ENCODE data around the gene TFPI2.

TFPI2 gene

DNA sequence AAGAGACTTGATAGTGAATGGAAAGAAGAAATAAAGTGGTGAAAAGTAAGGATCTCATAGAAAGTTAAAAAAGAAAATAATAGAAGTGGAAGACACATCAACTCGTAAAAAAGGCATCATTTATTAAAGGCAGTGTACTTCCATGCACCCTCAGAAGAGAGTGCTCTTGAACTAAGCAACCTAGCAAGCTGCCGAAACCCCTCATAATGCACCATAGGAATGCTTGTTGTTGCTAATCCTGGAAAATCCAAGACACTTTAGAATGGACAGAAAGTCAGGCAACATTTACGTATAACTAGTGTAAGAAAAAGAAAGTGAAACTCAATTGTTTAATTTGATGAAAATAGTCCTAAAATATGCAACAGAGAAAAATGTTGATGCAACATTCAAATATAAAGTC, 12.8 kb downstream of the TFPI2 start:
- H3K79me2 ChIP-seq (ENCODE audit: insufficient read depth, low read length) = no peaks in the 10 kb centered on the region
- DNase-seq = no peak
- no peak overlapping the region for H2AFZ ChIP-seq (ENCODE audit: low read depth, low read length)
- no peak overlapping the region for H3K4me3 ChIP-seq (ENCODE audit: low read depth in 1 of 2, low read length in 2 of 2)
- TF ChIP-seq EZH2 (IDR thresholded peaks at IDR 0.05; ENCODE audit: borderline replicate concordance, low read depth, low read length, severe bottlenecking) = no peak
- TF ChIP-seq, protein P1, sequence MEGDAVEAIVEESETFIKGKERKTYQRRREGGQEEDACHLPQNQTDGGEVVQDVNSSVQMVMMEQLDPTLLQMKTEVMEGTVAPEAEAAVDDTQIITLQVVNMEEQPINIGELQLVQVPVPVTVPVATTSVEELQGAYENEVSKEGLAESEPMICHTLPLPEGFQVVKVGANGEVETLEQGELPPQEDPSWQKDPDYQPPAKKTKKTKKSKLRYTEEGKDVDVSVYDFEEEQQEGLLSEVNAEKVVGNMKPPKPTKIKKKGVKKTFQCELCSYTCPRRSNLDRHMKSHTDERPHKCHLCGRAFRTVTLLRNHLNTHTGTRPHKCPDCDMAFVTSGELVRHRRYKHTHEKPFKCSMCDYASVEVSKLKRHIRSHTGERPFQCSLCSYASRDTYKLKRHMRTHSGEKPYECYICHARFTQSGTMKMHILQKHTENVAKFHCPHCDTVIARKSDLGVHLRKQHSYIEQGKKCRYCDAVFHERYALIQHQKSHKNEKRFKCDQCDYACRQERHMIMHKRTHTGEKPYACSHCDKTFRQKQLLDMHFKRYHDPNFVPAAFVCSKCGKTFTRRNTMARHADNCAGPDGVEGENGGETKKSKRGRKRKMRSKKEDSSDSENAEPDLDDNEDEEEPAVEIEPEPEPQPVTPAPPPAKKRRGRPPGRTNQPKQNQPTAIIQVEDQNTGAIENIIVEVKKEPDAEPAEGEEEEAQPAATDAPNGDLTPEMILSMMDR (IDR thresholded peaks at IDR 0.05; ENCODE audit: borderline replicate concordance, extremely low read depth, low read length, poor library complexity, severe bottlenecking) = no peak
- no peaks in the 10 kb centered on the region for H3K27me3 ChIP-seq (ENCODE audit: insufficient read depth, low read length, poor library complexity)
- no peak for ATAC-seq (ENCODE audit: insufficient read depth, low read depth)
- no peak overlapping the region for H3K9ac ChIP-seq (ENCODE audit: low read depth, low read length)
- no peak overlapping the region for H3K4me2 ChIP-seq (ENCODE audit: insufficient read depth, low read length)
- no peaks in the 10 kb centered on the region for H3K36me3 ChIP-seq (ENCODE audit: insufficient read depth, low read length)
- no peak overlapping the region for H3K27ac ChIP-seq (ENCODE audit: low read length)
- no peaks in the 10 kb centered on the region for H3K9me3 ChIP-seq (ENCODE audit: insufficient read depth, low read length, severe bottlenecking)
- no peaks in the 10 kb centered on the region for H4K20me1 ChIP-seq (ENCODE audit: insufficient read depth, low read length)
- H3K4me1 ChIP-seq (ENCODE audit: insufficient read depth, low read length) = no peaks in the 10 kb centered on the region

DNA sequence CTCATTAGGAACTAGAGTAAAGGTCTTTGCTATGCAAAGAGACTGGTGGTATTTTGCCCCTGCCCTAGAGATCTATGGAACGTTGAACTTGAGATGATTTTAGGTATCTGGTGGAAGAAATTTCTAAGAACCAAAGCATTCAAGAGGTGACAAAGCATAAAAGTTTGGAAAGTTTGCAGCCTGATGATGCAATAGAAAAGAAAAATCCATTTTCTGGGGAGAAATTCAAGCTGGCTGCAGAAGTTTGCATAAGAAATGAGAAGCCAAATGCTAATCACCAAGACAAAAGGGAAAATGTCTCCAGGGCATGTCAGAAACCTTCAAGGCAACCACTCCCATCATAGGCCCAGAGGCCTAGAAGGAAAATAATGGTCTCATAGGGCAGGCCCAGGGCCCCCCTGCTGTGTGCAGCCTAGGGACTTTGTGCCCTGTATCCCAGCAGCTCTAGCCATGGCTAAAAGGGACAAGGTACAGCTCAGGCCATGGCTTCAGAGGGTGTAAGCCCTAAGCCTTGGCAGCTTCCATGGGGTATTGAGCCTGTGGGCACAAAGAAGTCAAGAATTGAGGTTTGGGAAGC, 16.5 kb downstream of the TFPI2 start:
- Histone ChIP-seq H3K79me2 (ENCODE audit: insufficient read depth, low read length) (no peaks in the 10 kb centered on the region), H3K4me3 (ENCODE audit: low read depth in 1 of 2, low read length in 2 of 2) (no peak overlapping the region)
- no peak for DNase-seq

DNA sequence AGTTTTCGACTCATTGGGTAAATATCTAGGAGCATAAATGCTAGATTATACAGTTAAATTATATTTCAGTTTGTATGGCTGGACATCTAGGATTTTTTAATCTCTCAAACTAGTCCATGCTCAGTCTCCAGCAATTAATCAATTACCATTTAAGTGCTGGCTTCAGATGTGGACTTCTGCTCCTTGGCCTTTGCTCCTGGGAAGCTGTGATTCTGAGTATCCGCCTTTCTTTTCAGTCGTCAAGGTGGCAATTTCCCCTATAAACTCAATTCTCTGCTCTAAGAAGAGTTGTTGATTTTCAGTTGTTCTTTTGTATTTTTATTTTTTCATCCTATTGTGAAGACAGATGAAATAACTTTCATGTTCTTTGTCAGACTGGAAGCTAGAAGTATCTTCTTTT, 23.7 kb downstream of the TFPI2 start:
- Histone ChIP-seq H3K79me2 (ENCODE audit: insufficient read depth, low read length) (no peaks in the 10 kb centered on the region), H3K27me3 (ENCODE audit: insufficient read depth, low read length, poor library complexity) (no peaks in the 10 kb centered on the region), H3K4me2 (ENCODE audit: insufficient read depth, low read length) (no peak overlapping the region)

More for the DNA sequence above, 16.5 kb downstream of the TFPI2 start:
- Histone ChIP-seq H3K9me3 (ENCODE audit: insufficient read depth, low read length, severe bottlenecking) (no peaks in the 10 kb centered on the region), H3K27ac (ENCODE audit: low read length) (no peak overlapping the region), H3K36me3 (ENCODE audit: insufficient read depth, low read length) (no peaks in the 10 kb centered on the region), H2AFZ (ENCODE audit: low read depth, low read length) (no peak overlapping the region), H3K9ac (ENCODE audit: low read depth, low read length) (no peak overlapping the region), H4K20me1 (ENCODE audit: insufficient read depth, low read length) (no peaks in the 10 kb centered on the region), H3K4me1 (ENCODE audit: insufficient read depth, low read length) (no peaks in the 10 kb centered on the region), H3K27me3 (ENCODE audit: insufficient read depth, low read length, poor library complexity) (no peaks in the 10 kb centered on the region), H3K4me2 (ENCODE audit: insufficient read depth, low read length) (no peak overlapping the region)
- TF ChIP-seq, protein P1 (IDR thresholded peaks at IDR 0.05; ENCODE audit: borderline replicate concordance, extremely low read depth, low read length, poor library complexity, severe bottlenecking) = no peak
- TF ChIP-seq EZH2 (IDR thresholded peaks at IDR 0.05; ENCODE audit: borderline replicate concordance, low read depth, low read length, severe bottlenecking) = no peak
- ATAC-seq (ENCODE audit: insufficient read depth, low read depth) = no peak

More for the DNA sequence above, 23.7 kb downstream of the TFPI2 start:
- Histone ChIP-seq H3K27ac (ENCODE audit: low read length) (no peak overlapping the region), H2AFZ (ENCODE audit: low read depth, low read length) (no peak overlapping the region), H3K4me1 (ENCODE audit: insufficient read depth, low read length) (no peaks in the 10 kb centered on the region), H4K20me1 (ENCODE audit: insufficient read depth, low read length) (no peaks in the 10 kb centered on the region), H3K36me3 (ENCODE audit: insufficient read depth, low read length) (no peaks in the 10 kb centered on the region), H3K4me3 (ENCODE audit: low read depth in 1 of 2, low read length in 2 of 2) (no peak overlapping the region), H3K9me3 (ENCODE audit: insufficient read depth, low read length, severe bottlenecking) (no peaks in the 10 kb centered on the region), H3K9ac (ENCODE audit: low read depth, low read length) (no peak overlapping the region)
- ATAC-seq (ENCODE audit: insufficient read depth, low read depth) (no peak), DNase-seq (no peak)
- TF ChIP-seq EZH2 (IDR thresholded peaks at IDR 0.05; ENCODE audit: borderline replicate concordance, low read depth, low read length, severe bottlenecking) = no peak
- TF ChIP-seq, protein P1 (IDR thresholded peaks at IDR 0.05; ENCODE audit: borderline replicate concordance, extremely low read depth, low read length, poor library complexity, severe bottlenecking) = no peak

All from DND-41 (cell line).